HCT116 (cell line): ENCODE data around the gene RALGPS2.

ENCODE experiments used
- CTCF ChIP-seq, 3 experiments: fragments of 200-600 bp in 1 of 3; sonication (generic) in 1 of 3; IDR thresholded peaks in 2 of 3; conservative IDR thresholded peaks in 1 of 3; 2 replicates each; pipeline ENCODE4 v1.5.1; 2012 to 2017; ENCODE audit warnings: low read depth in 2 of 3, low read length in 2 of 3, antibody characterized with exemption in 1 of 3, borderline replicate concordance in 1 of 3, control low read depth in 1 of 3, mild to moderate bottlenecking in 1 of 3, mixed read lengths in 1 of 3, mixed run types in 1 of 3, moderate library complexity in 1 of 3; ENCODE audit not compliant: insufficient read depth in 1 of 3
- EGR1 ChIP-seq: IDR thresholded peaks from 2 replicates; pipeline ENCODE4 v1.6.1; 2012; ENCODE audit warnings: low read depth

- TF ChIP-seq CTCF (IDR thresholded peaks at IDR 0.05 in 2 of 3, conservative IDR thresholded peaks at IDR 0.05 in 1 of 3; ENCODE audit: borderline replicate concordance in 1 of 3, insufficient read depth in 1 of 3, low read depth in 2 of 3, low read length in 2 of 3), result no peak
- no peak for TF ChIP-seq EGR1
Observed at GRCh38 chr1:178684542-178685000, 40.5 kb upstream of the RALGPS2 start.
